Loucy (cell line): ENCODE results near the gene NDST1.

Source experiments
- H2AFZ ChIP-seq: fragments of 200-600 bp; sonication (generic); 2 replicates; pipeline ENCODE4 v1.6.0; 2016; ENCODE audit warnings: antibody characterized with exemption, mild to moderate bottlenecking, low read length, moderate library complexity
- H3F3A ChIP-seq: fragments of 200-600 bp; 2 replicates; pipeline ENCODE4 v1.6.0; 2016; ENCODE audit warnings: antibody characterized with exemption, low read depth, mild to moderate bottlenecking
- H3K27me3 ChIP-seq: fragments of 200-600 bp; sonication (generic); 2 replicates; pipeline ENCODE4 v1.6.1; 2014; ENCODE audit warnings: low read length, mild to moderate bottlenecking; ENCODE audit not compliant: insufficient read depth, poor library complexity, severe bottlenecking
- H3K36me3 ChIP-seq: fragments of 200-600 bp; sonication (generic); 2 replicates; pipeline ENCODE4 v1.6.1; 2016; ENCODE audit warnings: low read length; ENCODE audit not compliant: insufficient read depth
- H3K4me1 ChIP-seq: fragments of 200-600 bp; sonication (generic); 2 replicates; pipeline ENCODE4 v1.5.1; 2014; ENCODE audit warnings: low read length, mild to moderate bottlenecking; ENCODE audit not compliant: insufficient read depth, poor library complexity, severe bottlenecking
- H3K4me2 ChIP-seq: fragments of 200-600 bp; sonication (generic); 2 replicates; pipeline ENCODE4 v1.6.0; 2014; ENCODE audit warnings: antibody characterized with exemption, low read length, low read depth, mild to moderate bottlenecking; ENCODE audit not compliant: poor library complexity, severe bottlenecking
- H3K4me3 ChIP-seq: fragments of 200-600 bp; sonication (generic); 2 replicates; pipeline ENCODE4 v1.5.1; 2014; ENCODE audit warnings: low read length, mild to moderate bottlenecking, mixed read lengths; ENCODE audit not compliant: poor library complexity, severe bottlenecking
- H3K79me2 ChIP-seq: fragments of 200-600 bp; sonication (generic); 2 replicates; pipeline ENCODE4 v1.6.1; 2014; ENCODE audit warnings: low read length; ENCODE audit not compliant: insufficient read depth
- H3K9ac ChIP-seq: fragments of 200-600 bp; sonication (generic); 2 replicates; pipeline ENCODE4 v1.6.0; 2014; ENCODE audit warnings: mild to moderate bottlenecking, low read depth, low read length, moderate library complexity; ENCODE audit not compliant: poor library complexity, severe bottlenecking
- H3K9me2 ChIP-seq: fragments of 200-600 bp; sonication (generic); replicated peaks from 2 replicates; pipeline ENCODE4 v1.6.1; 2016; ENCODE audit warnings: low read depth, low read length, mixed read lengths
- H3K9me3 ChIP-seq: fragments of 200-600 bp; sonication (generic); 2 replicates; pipeline ENCODE4 v1.6.1; 2014; ENCODE audit warnings: mild to moderate bottlenecking, antibody characterized with exemption, low read length, low read depth; ENCODE audit not compliant: insufficient read depth
- H4K20me1 ChIP-seq: fragments of 200-600 bp; sonication (generic); 2 replicates; pipeline ENCODE4 v1.6.0; 2014; ENCODE audit warnings: antibody characterized with exemption, low read length, mild to moderate bottlenecking; ENCODE audit not compliant: insufficient read depth, poor library complexity, severe bottlenecking
- EZH2phosphoT487 ChIP-seq: fragments of 200-600 bp; IDR thresholded peaks from 2 replicates; pipeline ENCODE4 v1.6.1; 2018; ENCODE audit warnings: antibody characterized with exemption, mild to moderate bottlenecking, moderate library complexity, borderline replicate concordance
- TF ChIP-seq, protein P1 (sequence below): fragments of 200-600 bp; sonication (generic); conservative IDR thresholded peaks from 2 replicates; pipeline ENCODE4 v1.5.1; 2014; ENCODE audit warnings: mild to moderate bottlenecking, antibody characterized with exemption, low read length

The NDST1 gene

GRCh38 chr5:150593996-150594395 lies 86.1 kb downstream of the NDST1 start:
- Histone ChIP-seq H3K79me2 (no peaks in the 10 kb centered on the region), H3K4me3 (no peak overlapping the region), H3K9me3 (no peaks in the 10 kb centered on the region), H3K9ac (no peak overlapping the region), H3K4me2 (no peak overlapping the region), H4K20me1 (no peaks in the 10 kb centered on the region), H3K36me3 (no peaks in the 10 kb centered on the region), H3K27me3 (no peaks in the 10 kb centered on the region), H3K4me1 (peaks cover 10% of the 10 kb centered on the region), H2AFZ (no peak overlapping the region), H3K9me2 (no peaks in the 10 kb centered on the region), H3F3A (no peaks in the 10 kb centered on the region)
- TF ChIP-seq, protein P1, sequence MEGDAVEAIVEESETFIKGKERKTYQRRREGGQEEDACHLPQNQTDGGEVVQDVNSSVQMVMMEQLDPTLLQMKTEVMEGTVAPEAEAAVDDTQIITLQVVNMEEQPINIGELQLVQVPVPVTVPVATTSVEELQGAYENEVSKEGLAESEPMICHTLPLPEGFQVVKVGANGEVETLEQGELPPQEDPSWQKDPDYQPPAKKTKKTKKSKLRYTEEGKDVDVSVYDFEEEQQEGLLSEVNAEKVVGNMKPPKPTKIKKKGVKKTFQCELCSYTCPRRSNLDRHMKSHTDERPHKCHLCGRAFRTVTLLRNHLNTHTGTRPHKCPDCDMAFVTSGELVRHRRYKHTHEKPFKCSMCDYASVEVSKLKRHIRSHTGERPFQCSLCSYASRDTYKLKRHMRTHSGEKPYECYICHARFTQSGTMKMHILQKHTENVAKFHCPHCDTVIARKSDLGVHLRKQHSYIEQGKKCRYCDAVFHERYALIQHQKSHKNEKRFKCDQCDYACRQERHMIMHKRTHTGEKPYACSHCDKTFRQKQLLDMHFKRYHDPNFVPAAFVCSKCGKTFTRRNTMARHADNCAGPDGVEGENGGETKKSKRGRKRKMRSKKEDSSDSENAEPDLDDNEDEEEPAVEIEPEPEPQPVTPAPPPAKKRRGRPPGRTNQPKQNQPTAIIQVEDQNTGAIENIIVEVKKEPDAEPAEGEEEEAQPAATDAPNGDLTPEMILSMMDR: no peak
- no peak for TF ChIP-seq EZH2phosphoT487

- Histone ChIP-seq H3K27me3 (no peaks in the 10 kb centered on the region), H3K36me3 (no peaks in the 10 kb centered on the region), H3K79me2 (no peaks in the 10 kb centered on the region), H3K9me2 (no peaks in the 10 kb centered on the region), H3K4me2 (no peak overlapping the region), H3K4me1 (peaks cover 10% of the 10 kb centered on the region), H3K4me3 (no peak overlapping the region), H3F3A (no peaks in the 10 kb centered on the region), H3K9ac (no peak overlapping the region), H3K9me3 (no peaks in the 10 kb centered on the region), H4K20me1 (no peaks in the 10 kb centered on the region), H2AFZ (no peak overlapping the region)
- TF ChIP-seq, protein P1: no peak
- TF ChIP-seq EZH2phosphoT487: no peak
These were observed 87.6 kb downstream of the NDST1 start for GRCh38 chr5:150595466-150596031.

GRCh38 chr5:150596313-150596712 lies 88.4 kb downstream of the NDST1 start:
- Histone ChIP-seq H3K9me2 (no peaks in the 10 kb centered on the region), H4K20me1 (no peaks in the 10 kb centered on the region), H3K27me3 (no peaks in the 10 kb centered on the region), H3K9ac (no peak overlapping the region), H3K79me2 (no peaks in the 10 kb centered on the region), H3K36me3 (no peaks in the 10 kb centered on the region), H3K4me2 (no peak overlapping the region), H3K4me1 (peaks cover 10% of the 10 kb centered on the region), H3F3A (no peaks in the 10 kb centered on the region), H3K4me3 (no peak overlapping the region), H2AFZ (no peak overlapping the region), H3K9me3 (no peaks in the 10 kb centered on the region)
- TF ChIP-seq EZH2phosphoT487: no peak
- TF ChIP-seq, protein P1: no peak
